Psoas muscle (tissue), 8 donors: ENCODE data around the gene FZD10. TPM values are rescaled to one million over a fixed set of nuclear protein-coding genes. Genes with fewer than 3 reads are reported as not detected.

Experiments
- ATAC-seq, 4 donors: fragments of 200-7000 bp; cut with Tn5 transposase; one replicate each; pipeline ENCODE4 v1.9.1; 2020; ENCODE audit warnings: moderate library complexity in 3 of 4, mild to moderate bottlenecking in 2 of 4
- DNase-seq, 2 donors: peaks; one replicate each; pipeline ENCODE4 v3.0.0-alpha.2; 2020
- H3K27ac ChIP-seq: fragments of 200-600 bp; one replicate; pipeline ENCODE4 v1.8.0; 2022
- H3K27me3 ChIP-seq, 3 donors: fragments of 200-600 bp in 1 of 3; one replicate each; pipeline versions ENCODE4 v1.6.1 to v1.8.0; 2013 to 2022; ENCODE audit warnings: low read length in 2 of 3, mild to moderate bottlenecking in 2 of 3, moderate library complexity in 1 of 3; ENCODE audit not compliant: insufficient read depth in 3 of 3
- H3K36me3 ChIP-seq, 2 donors: fragments of 200-600 bp in 1 of 2; one replicate each; pipeline versions ENCODE4 v1.6.1 to v1.8.0; 2013 to 2022; ENCODE audit warnings: low read depth in 1 of 2, mild to moderate bottlenecking in 1 of 2, moderate library complexity in 1 of 2; ENCODE audit not compliant: insufficient read depth in 1 of 2
- H3K4me1 ChIP-seq: fragments of 200-600 bp; one replicate; pipeline ENCODE4 v1.8.0; 2022
- H3K4me3 ChIP-seq: fragments of 200-600 bp; one replicate; pipeline ENCODE4 v1.8.0; 2022; ENCODE audit warnings: mild to moderate bottlenecking
- H3K9me3 ChIP-seq: fragments of 200-600 bp; one replicate; pipeline ENCODE4 v1.8.0; 2022
- CTCF ChIP-seq: fragments of 200-600 bp; IDR thresholded peaks from one replicate; pipeline ENCODE4 v1.8.0; 2022; ENCODE audit warnings: antibody characterized with exemption
- WGBS, 3 donors: extraction: QIAGEN DNeasy Blood & Tissue Kit; methylation state at CpG; one replicate each; pipeline versions ENCODE4 v1.1.6 to v1.1.7; 2013; 5-methylcytosine and 5-hydroxymethylcytosine counted together
- intact Hi-C, 2 donors: fragments of 100-400 bp; cut with DNase I; formaldehyde crosslinking; loops; one replicate each; pipeline versions ENCODE4 v1.11.0 to v1.14.2; 2022
- long read RNA-seq, 2 donors: library from polyadenylated mRNA; unstranded; transcript quantifications; one replicate each; pipeline ENCODE4 v2.0.0, GENCODE V29; 2021
- polyA plus RNA-seq, 3 donors: library from polyadenylated mRNA; stranded (reverse); fragments of 200-250 nt; gene quantifications; one replicate each; pipeline ENCODE4 v1.2.3, GENCODE V29; 2013
- total RNA-seq, 4 donors: library from RNA; stranded (reverse); fragmentation: NEBNext Ultra II Directional in 2 of 4; extraction: Animal tissue kit (Norgen Biotek cat#: 25700) in 2 of 4; gene quantifications; one replicate each; pipeline versions ENCODE4 v1.2.1 to v1.2.4, GENCODE V29; 2021 to 2023
- donor health status: healthy with polysubstance abuse.
- donor health status: DM: no; HTN: no; CAD: no; lungs with moderate emphysema.
- donor health status: Bipolar disorder and iron deficiency.
- donor health status: healthy.
- donor health status: DM: yes; HTN: yes; CAD: no.
- donor health status: DM: no; HTN: no; CAD: no.
- donor health status: DM: no; HTN: no; CAD: no.
- donor health status: DM: yes; HTN: yes; CAD: no.

The FZD10 gene
- total RNA-seq (under 1 TPM; 0.17 to 0.68 (median 0.42) TPM), polyA plus RNA-seq (under 1 TPM; 0.18 to 0.31 (median 0.26) TPM)
- long read RNA-seq, donor 1, partial matches to known transcripts, result 0 of 2 reads
- long read RNA-seq, donor 1, other reads (novel, unspliced or antisense), result 0 of 2 reads
- long read RNA-seq, donor 2, partial matches to known transcripts, result 0 of 2 reads
- long read RNA-seq, donor 2, other reads (novel, unspliced or antisense), result 0 of 2 reads

DNA sequence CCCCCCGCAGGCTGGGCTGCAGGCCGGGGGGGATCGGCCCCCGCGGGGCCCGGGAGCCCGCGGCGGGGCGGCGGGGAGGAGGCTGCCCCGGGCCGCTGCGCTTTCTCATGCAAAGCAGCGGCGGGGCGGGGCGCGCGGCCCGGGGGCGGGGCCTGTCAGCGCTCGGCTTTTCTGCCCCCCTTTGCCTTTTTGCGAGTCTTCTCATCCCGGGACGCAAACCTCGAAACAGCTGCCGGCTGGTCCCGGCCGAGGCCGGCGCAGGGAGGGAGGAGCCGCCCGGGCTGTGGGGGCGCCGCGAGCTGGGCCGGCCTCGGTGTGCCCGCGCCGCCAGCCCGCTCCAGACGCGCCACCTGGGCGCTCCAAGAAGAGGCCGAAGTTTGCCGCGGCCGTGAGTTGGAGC, at the start of gene FZD10:
Gene FZD10 (plus strand): TSS at position 198 of the 400 bp plus-strand sequence. CDS start 479 bp downstream, outside the sequence.
- peak in 3 of 4 donors; percentile 16 to 44 (median 30) for ATAC-seq
- intact Hi-C loops, result no loop called here
- 0 to 1% (median 0%) methylated on average over 23 to 51 of the region's 51 CpGs for WGBS, 3 donors
- peaks cover 0 to 59% (median 13%) of the 10 kb centered on the region in 3 donors for H3K27me3 ChIP-seq
- no peaks in the 10 kb centered on the region for H3K9me3 ChIP-seq
- H3K4me3 ChIP-seq, result peak within 1 kb of the TSS; percentile 60
- no peak for TF ChIP-seq CTCF
- no peak within 1 kb of the TSS for H3K27ac ChIP-seq
- DNase-seq, result peak in 1 of 2 donors; percentile 57
- no peaks in the 10 kb centered on the region for H3K36me3 ChIP-seq
- no peaks in the 10 kb centered on the region for H3K4me1 ChIP-seq

DNA sequence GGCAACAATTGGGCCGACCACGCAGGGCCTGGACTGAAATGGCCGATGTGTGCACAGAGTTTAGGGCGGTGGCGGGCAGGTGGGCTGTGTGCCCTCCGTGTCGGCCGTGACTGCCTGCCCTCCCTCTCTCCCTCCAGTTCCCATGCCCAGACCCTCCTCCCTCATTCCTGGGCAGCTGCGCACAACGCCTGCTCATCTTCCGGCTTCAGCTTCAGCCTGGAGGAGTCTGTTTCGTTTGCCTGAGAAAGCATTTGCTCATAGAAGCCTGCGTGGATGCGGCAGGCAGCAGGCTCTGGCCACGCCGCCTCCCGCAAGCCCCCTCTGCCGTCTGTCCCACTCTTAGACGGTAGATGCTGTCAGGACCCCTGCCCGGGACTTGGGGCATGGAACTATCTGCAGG, 47.3 kb upstream of the FZD10 start:
- DNase-seq, result no peak
- Histone ChIP-seq H3K27ac (no peak overlapping the region), H3K4me1 (no peaks in the 10 kb centered on the region), H3K27me3 (peaks cover 0 to 9% (median 5%) of the 10 kb centered on the region in 3 donors), H3K4me3 (no peak overlapping the region), H3K36me3 (no peaks in the 10 kb centered on the region), H3K9me3 (no peaks in the 10 kb centered on the region)
- 26 to 55% (median 30%) methylated on average over 20 of the region's 20 CpGs for WGBS, 3 donors
- ATAC-seq, result no peak
- TF ChIP-seq CTCF, result no peak
- intact Hi-C loops, result no loop called here

DNA sequence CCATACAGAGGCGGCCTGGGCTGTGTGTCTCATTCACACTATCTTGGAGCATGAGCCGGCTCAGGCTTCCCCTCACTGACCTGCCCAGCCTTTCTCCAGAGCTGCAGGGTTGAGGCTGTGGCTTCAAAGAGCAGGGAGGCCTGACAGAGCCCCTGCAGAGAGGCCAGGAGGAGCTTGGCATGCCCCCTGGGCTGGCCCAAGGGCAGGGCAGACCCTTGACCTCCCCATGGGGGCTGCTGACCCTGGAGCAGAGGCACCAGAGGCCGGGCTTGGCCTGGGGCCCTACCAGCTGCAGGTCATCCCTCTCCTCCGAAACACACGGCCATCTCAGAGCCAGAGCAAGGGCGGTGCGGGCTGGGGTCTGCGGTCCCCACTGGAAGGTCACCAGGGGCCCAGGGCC, 46.6 kb upstream of the FZD10 start:
- no peaks in the 10 kb centered on the region for H3K9me3 ChIP-seq
- H3K36me3 ChIP-seq, result no peaks in the 10 kb centered on the region
- WGBS, 3 donors, result 55 to 74% (median 68%) methylated on average over 6 to 8 of the region's 8 CpGs
- no peak for ATAC-seq
- H3K4me1 ChIP-seq, result no peaks in the 10 kb centered on the region
- intact Hi-C loops, result no loop called here
- no peak for TF ChIP-seq CTCF
- no peak overlapping the region for H3K4me3 ChIP-seq
- peaks cover 0 to 10% (median 9%) of the 10 kb centered on the region in 3 donors for H3K27me3 ChIP-seq
- no peak for DNase-seq
- no peak overlapping the region for H3K27ac ChIP-seq

DNA sequence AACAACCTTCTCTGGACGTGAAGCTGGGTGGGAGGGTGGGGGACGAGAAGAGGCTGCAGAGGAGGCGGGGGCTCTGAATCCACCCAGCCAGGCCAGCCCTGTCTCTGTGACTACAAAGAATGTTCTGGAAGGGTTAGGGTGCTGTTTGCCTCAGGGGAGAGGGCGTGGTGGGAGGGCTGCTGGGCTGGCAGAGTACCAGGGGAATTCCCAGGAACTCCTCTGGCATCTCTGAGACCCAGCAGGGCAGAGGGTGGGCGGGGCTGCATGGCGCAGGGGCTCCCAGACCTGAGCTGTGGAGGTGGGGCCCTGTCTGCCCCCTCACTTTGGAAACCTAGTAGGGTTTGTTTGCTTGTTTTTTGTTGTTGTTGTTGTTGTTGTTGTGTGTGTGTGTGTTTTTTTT, 45.5 kb upstream of the FZD10 start:
- Histone ChIP-seq H3K27me3 (peaks cover 0 to 15% (median 9%) of the 10 kb centered on the region in 3 donors), H3K9me3 (no peaks in the 10 kb centered on the region), H3K4me1 (no peaks in the 10 kb centered on the region), H3K36me3 (no peaks in the 10 kb centered on the region), H3K27ac (no peak overlapping the region), H3K4me3 (no peak overlapping the region)
- TF ChIP-seq CTCF, result no peak
- intact Hi-C loops, result no loop called here
- ATAC-seq, result no peak
- DNase-seq, result no peak
- 75 to 91% (median 80%) methylated on average over 6 of the region's 6 CpGs for WGBS, 3 donors

DNA sequence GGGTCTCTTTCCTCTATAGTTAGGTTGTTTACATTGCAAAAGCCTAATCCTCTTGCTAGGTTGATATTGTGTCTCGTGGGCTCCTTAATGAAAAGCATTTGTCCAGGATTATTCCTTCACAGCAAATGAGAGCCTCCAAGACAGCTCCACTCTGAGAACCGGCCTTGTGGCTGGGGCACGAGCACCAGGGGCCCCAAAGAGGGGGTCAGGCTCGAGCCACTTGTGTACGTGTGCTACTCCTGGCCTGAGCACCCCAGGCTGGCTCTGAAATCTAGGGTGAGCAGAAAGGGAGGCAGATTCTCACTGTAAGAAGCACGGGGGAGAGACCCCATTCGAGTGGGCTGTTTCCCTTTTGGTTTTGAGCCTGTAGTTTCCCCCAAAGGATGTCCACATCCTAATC, 45.0 kb upstream of the FZD10 start:
- H3K27ac ChIP-seq, result no peak overlapping the region

More for the DNA sequence above, 45.0 kb upstream of the FZD10 start:
- Histone ChIP-seq H3K4me3 (no peak overlapping the region), H3K4me1 (no peaks in the 10 kb centered on the region), H3K27me3 (peaks cover 0 to 17% (median 9%) of the 10 kb centered on the region in 3 donors), H3K9me3 (no peaks in the 10 kb centered on the region), H3K36me3 (no peaks in the 10 kb centered on the region)
- ATAC-seq (no peak), DNase-seq (no peak)
- 53 to 72% (median 63%) methylated on average over 7 of the region's 7 CpGs for WGBS, 3 donors
- intact Hi-C loops, result no loop called here
- no peak for TF ChIP-seq CTCF
